ENCODE data around the gene GMDS. TPM values are rescaled to one million over a fixed set of nuclear protein-coding genes. Genes with fewer than 3 reads are reported as not detected.

GMDS gene
- total and polyA plus RNA-seq, 2 of the 8 experiments (the other 6 are each of a cell fraction or from before 2014, with no cell fraction given): 16.8 to 50.0 TPM

DNA sequence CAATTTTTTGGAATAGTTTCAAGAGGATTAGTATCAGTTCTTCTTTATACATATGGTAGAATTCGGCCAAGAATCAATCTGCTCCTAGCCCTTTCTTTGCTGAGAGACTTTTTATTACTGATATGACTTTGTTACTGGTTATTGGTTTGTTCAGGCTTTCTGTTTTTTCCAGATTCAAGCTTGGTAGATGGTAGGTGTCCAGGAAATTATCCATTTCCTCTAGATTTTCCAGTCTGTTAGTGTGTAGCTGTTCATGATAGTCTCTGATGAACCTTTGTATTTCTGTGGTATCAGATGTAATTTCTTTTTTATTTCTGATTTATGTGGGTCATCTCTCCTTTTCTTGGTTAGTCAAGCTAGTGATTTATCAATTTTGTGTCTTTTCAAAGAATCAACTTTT, 167.6 kb downstream of the GMDS start:
- Histone ChIP-seq H3K79me1 (ENCODE audit: low read depth, low read length) (no peaks in the 10 kb centered on the region), H2BK5ac (ENCODE audit: low read depth, low read length) (no peak overlapping the region), H2AK5ac (ENCODE audit: low read depth, low read length) (no peak overlapping the region), H3K9ac (replicated peaks in 1 of 4; ENCODE audit: extremely low read depth in 1 of 4, low read depth in 3 of 4, low read length in 3 of 4) (no peak overlapping the region), H2BK15ac (ENCODE audit: low read length) (no peak overlapping the region), H3K4me2 (ENCODE audit: insufficient read depth in 1 of 2, low read depth in 2 of 2, low read length in 2 of 2) (no peak overlapping the region), H2AFZ (ENCODE audit: low read length) (no peak overlapping the region), H3K27ac (ENCODE audit: low read depth, low read length) (no peak overlapping the region), H3K4me1 (replicated peaks in 1 of 4; ENCODE audit: control insufficient read depth in 3 of 4, insufficient read depth in 4 of 4, low read length in 3 of 4) (no peaks in the 10 kb centered on the region), H3K4me3 (ENCODE audit: extremely low read depth in 1 of 4, insufficient read depth in 2 of 4, low read depth in 3 of 4, low read length in 4 of 4) (no peak overlapping the region), H3K56ac (replicated peaks; ENCODE audit: insufficient read length, low read depth, low read length) (no peak overlapping the region), H3K27me3 (replicated peaks in 1 of 4; ENCODE audit: control insufficient read depth in 3 of 4, extremely low read depth in 1 of 4, insufficient read depth in 3 of 4, low read length in 3 of 4) (no peaks in the 10 kb centered on the region), H4K5ac (ENCODE audit: insufficient read length, low read depth, low read length) (no peak overlapping the region), H2BK12ac (ENCODE audit: low read depth, low read length) (no peak overlapping the region), H3K23me2 (ENCODE audit: low read depth, low read length) (no peaks in the 10 kb centered on the region), H2BK20ac (ENCODE audit: low read length) (no peak overlapping the region), H4K8ac (ENCODE audit: extremely low read depth, insufficient read depth, low read length) (no peak overlapping the region), H3K9me3 (ENCODE audit: insufficient read depth in 2 of 2, low read depth in 1 of 2, low read length in 1 of 2) (no peaks in the 10 kb centered on the region; a peak in 1 of 4 replicates), H3K18ac (ENCODE audit: extremely low read depth, low read length) (no peak overlapping the region), H3K14ac (ENCODE audit: insufficient read length) (no peak overlapping the region), H3K36me3 (ENCODE audit: control insufficient read depth in 2 of 4, insufficient read depth in 4 of 4, low read length in 3 of 4) (no peaks in the 10 kb centered on the region), H2BK120ac (replicated peaks; ENCODE audit: low read depth, low read length) (no peak overlapping the region), H4K91ac (replicated peaks; ENCODE audit: insufficient read length, low read length) (no peak overlapping the region), H3K79me2 (ENCODE audit: control insufficient read depth in 1 of 2, insufficient read depth in 2 of 2, low read length in 2 of 2) (no peaks in the 10 kb centered on the region), H3K23ac (ENCODE audit: insufficient read length) (no peak overlapping the region), H3K4ac (replicated peaks; ENCODE audit: insufficient read length, low read depth, low read length) (no peak overlapping the region), H4K20me1 (replicated peaks in 1 of 2; ENCODE audit: control insufficient read depth in 1 of 2, insufficient read depth in 2 of 2, low read length in 2 of 2) (no peaks in the 10 kb centered on the region)
- FAIRE-seq (no peak), DNase-seq (ENCODE audit: low read depth in 1 of 2, low spot score in 2 of 2) (no peak)
- ChIA-PET CTCF (ENCODE audit: partially characterized antibody) (interaction anchor here (0.6 kb wide), 1 partner anchor 621 kb away, joined by 3 read pairs; no protein-coding TSS in a partner anchor), POLR2A (ENCODE audit: partially characterized antibody) (no interaction called here)
- 82% methylated on average over 1 of the region's 1 CpG; no CpG with 5 or more reads in 1 of the 2 experiments for WGBS, 2 experiments (ENCODE audit: extremely low coverage in 1 of 2, insufficient coverage in 1 of 2, insufficient read length in 1 of 2, insufficient replicate concordance in 2 of 2, low coverage in 1 of 2, low lambda C conversion rate in 2 of 2, missing lambda C conversion rate in 1 of 2)
